Adipocyte (in vitro differentiated cells): ENCODE measurements around the gene WFDC9.

Source experiments
- DNase-seq: peaks from one replicate; pipeline ENCODE4 v3.0.0-alpha.2; 2015; ENCODE audit warnings: low read depth
- H3K27me3 ChIP-seq: replicated peaks from 2 replicates; pipeline ENCODE4 v1.7.0; 2013; ENCODE audit warnings: mild to moderate bottlenecking, low read length, moderate library complexity; ENCODE audit not compliant: control insufficient read depth, insufficient read depth
- H3K36me3 ChIP-seq: 2 replicates; pipeline ENCODE4 v1.7.0; 2013; ENCODE audit warnings: low read length, mild to moderate bottlenecking, moderate library complexity; ENCODE audit not compliant: control insufficient read depth, insufficient read depth, severe bottlenecking
- H3K4me1 ChIP-seq: 2 replicates; pipeline ENCODE4 v1.7.0; 2013; ENCODE audit warnings: mild to moderate bottlenecking, low read length, moderate library complexity; ENCODE audit not compliant: control insufficient read depth, insufficient read depth
- H3K4me3 ChIP-seq: 2 replicates; pipeline ENCODE4 v1.7.0; 2013; ENCODE audit warnings: mild to moderate bottlenecking, low read length, moderate library complexity
- H3K9ac ChIP-seq: 2 replicates; pipeline ENCODE4 v1.7.0; 2013; ENCODE audit warnings: mild to moderate bottlenecking, low read length, moderate library complexity
- H3K9me3 ChIP-seq: 2 replicates; pipeline ENCODE4 v1.7.0; 2013; ENCODE audit warnings: mild to moderate bottlenecking, low read length, moderate library complexity; ENCODE audit not compliant: control insufficient read depth

WFDC9 gene

DNA sequence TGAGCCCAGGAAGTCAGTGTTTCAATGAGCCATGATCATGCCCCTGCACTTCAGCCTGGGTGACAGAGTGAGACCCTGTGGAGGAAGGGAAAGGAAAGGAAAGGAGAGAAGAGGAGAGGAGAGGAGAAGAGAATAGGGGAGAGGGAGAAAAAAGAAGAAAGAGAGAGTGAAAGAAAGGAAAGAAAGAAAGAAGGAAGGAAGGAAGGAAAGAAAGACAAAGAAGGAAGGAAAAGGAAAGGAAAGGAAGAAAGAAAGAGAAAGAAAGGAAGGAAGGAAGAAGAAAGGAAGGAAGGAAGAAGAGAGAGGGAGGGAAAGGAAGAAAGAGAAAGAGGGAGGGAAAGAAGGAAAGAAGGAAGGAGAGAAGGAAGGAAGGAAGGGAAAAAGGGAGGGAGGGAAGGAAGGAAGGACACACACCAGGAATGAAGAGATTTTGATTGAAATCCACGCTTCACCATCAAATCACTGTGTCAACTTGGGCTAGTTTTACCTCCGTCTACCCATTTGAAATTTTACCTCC, 66.3 kb downstream of the WFDC9 start:
- no peak overlapping the region for H3K9ac ChIP-seq
- H3K4me1 ChIP-seq = no peaks in the 10 kb centered on the region
- no peak overlapping the region for H3K4me3 ChIP-seq
- DNase-seq = no peak
- H3K36me3 ChIP-seq = no peaks in the 10 kb centered on the region
- H3K9me3 ChIP-seq = peaks cover 4% of the 10 kb centered on the region
- peaks cover 38% of the 10 kb centered on the region for H3K27me3 ChIP-seq
